Suprapubic skin (tissue), 4 donors: ENCODE data around the gene SCUBE2.

Source experiments
- CTCF ChIP-seq, 2 donors: fragments of 200-600 bp in 1 of 2; fragments of 450-650 bp in 1 of 2; sonication (generic) in 1 of 2; IDR thresholded peaks; one replicate each; pipeline ENCODE4 v1.5.1; 2016 to 2019; ENCODE audit warnings: antibody characterized with exemption in 2 of 2, mild to moderate bottlenecking in 1 of 2, moderate library complexity in 1 of 2
- EP300 ChIP-seq: sonication (generic); formaldehyde crosslinking; IDR thresholded peaks from one replicate; pipeline ENCODE4 v1.6.1; 2017; ENCODE audit warnings: antibody characterized with exemption
- POLR2A ChIP-seq, 2 donors: fragments of 450-650 bp; IDR thresholded peaks; one replicate each; pipeline ENCODE4 v1.6.1; 2017; ENCODE audit warnings: antibody characterized with exemption in 2 of 2, mild to moderate bottlenecking in 2 of 2, moderate library complexity in 2 of 2
- POLR2AphosphoS5 ChIP-seq, 3 donors: sonication (generic); formaldehyde crosslinking; IDR thresholded peaks; one replicate each; pipeline ENCODE4 v1.6.1; 2017; ENCODE audit warnings: antibody characterized with exemption in 3 of 3

DNA sequence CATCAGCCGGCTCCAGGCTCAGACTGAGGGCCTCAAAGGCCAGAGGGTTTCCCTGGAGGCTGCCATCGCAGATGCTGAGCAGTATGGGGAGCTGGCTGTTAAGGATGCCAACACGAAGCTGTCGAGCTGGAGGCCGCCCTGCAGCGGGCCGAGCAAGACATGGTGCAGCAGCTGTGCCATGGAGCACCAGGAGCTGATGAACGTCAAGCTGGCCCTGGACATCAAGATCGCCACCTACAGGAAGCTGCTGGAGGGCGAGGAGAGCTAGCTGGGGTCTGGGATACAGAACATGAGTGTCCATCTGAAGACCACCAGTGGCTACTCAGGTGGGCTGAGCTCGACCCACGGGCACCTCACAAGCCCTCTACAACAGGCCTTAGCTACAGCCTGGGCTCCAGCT, 4.0 kb upstream of the SCUBE2 start:
- TF ChIP-seq CTCF (IDR thresholded peaks at IDR 0.05), result no peak
- TF ChIP-seq POLR2AphosphoS5 (IDR thresholded peaks at IDR 0.05), result no peak
- no peak for TF ChIP-seq EP300
- TF ChIP-seq POLR2A (IDR thresholded peaks at IDR 0.05), result no peak
